ENCODE measurements around the gene SLC23A3.

DNA sequence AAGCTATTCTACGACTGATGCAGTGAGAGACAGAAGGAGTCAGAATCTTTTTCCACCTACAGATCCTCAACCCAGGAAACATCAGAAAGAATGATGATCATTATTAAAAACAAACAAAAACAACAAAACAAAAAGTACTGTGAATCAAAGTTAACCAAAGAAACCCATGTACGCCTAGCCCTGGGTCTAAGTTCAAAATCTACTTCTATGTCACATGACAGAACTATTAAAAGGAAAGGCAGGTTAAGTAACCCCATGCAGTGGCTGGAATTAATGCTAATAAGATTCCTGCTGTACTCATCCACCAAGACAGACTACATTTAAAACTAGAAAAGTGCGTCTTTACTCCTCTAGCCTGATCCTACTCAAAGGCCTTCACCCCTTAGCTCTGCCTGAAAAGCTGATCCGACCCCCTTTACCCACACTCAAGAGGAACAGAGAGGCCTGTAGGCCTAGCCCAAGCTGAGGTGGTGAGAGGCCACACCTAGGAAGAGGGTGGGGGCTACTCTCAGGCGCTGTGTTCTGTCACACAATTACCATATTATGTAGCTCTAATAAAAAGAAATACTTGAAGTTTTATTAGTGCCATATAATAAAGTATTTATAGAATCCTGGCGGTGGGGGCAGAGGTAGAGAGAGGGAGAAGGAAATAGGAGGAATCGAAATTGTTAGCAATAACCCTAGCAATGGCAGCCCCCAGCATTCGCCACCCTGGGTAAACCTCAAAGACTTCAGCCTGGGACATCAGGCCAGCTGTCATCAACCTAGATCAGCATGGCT lies 46.3 kb downstream of the SLC23A3 start:
- TF ChIP-seq, protein P1, sequence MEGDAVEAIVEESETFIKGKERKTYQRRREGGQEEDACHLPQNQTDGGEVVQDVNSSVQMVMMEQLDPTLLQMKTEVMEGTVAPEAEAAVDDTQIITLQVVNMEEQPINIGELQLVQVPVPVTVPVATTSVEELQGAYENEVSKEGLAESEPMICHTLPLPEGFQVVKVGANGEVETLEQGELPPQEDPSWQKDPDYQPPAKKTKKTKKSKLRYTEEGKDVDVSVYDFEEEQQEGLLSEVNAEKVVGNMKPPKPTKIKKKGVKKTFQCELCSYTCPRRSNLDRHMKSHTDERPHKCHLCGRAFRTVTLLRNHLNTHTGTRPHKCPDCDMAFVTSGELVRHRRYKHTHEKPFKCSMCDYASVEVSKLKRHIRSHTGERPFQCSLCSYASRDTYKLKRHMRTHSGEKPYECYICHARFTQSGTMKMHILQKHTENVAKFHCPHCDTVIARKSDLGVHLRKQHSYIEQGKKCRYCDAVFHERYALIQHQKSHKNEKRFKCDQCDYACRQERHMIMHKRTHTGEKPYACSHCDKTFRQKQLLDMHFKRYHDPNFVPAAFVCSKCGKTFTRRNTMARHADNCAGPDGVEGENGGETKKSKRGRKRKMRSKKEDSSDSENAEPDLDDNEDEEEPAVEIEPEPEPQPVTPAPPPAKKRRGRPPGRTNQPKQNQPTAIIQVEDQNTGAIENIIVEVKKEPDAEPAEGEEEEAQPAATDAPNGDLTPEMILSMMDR (conservative IDR thresholded peaks at IDR 0.05 in 1 of 2, IDR thresholded peaks at IDR 0.05 in 1 of 2; ENCODE audit: extremely low read depth in 1 of 2, insufficient read depth in 1 of 2, low read depth in 1 of 2, low read length in 2 of 2): no peak
- no peak for TF ChIP-seq EZH2 (IDR thresholded peaks at IDR 0.05; ENCODE audit: borderline replicate concordance, low read length)
